ENCODE measurements around the gene SCAF4.

Gene SCAF4

DNA sequence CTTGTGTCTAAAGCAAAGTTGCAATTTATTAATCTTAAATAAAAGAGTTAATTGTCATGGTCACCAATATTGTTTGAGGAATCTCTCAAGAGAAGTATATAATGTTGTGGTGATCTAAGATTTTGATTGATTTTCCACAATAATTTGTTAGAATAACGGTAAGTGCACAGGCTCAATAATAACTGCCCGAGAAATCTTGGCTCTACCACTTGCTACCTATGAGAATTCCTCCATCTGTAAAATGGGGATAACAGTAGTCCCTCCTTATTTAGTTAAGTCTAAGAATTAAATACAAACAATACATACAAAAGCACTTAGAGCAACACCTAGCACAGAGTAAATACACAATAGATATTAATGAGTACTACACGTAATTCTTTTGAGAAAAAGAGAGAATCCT is 18.8 kb downstream of the SCAF4 start:
- DNase-seq (ENCODE audit: low read depth in 3 of 3) = no peak

DNA sequence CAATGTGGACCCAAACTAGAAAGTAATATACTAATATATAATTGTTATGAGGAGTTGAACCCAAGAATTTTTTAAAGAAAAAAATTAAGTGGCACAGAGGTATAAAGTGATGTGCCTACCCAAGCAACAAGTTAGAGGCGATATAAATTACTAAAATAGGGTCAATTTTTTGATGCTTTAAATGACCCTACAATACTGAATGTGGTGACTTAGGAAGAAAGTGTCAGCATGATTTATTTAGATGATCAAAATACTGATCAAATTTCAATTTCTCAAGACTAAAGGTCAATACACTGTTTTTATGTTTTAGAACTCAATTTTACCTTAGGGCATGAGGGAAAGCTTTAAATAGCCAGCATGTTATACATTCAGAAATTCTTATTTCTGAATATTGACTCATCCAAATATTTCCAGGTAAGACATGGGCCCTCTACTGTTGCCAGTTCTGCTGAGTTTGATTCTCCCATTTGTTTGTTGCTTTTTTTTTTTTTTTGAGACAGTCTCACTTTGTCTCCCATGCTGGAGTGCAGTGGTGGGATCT is 20.1 kb downstream of the SCAF4 start:
- DNase-seq (ENCODE audit: low read depth in 3 of 3) = no peak

DNA sequence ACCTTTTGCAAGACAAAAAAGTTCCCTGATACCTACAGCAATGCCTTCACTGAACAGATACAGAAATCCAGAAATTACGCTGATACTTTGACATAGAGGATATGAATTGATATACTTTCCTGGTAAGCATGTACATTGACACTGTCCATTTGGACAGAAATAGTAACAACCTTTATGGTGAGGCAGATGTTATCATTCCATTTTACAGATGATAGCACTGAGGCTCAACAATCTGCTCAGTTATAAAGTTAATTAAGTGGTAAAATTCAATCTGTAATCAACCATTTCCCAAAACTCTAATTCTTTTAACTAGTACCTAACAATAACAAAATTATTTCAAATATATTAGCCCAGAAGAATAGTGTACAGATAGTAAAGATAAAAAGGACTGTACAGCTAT is 20.6 kb downstream of the SCAF4 start:
- DNase-seq (ENCODE audit: low read depth in 3 of 3) = no peak

DNA sequence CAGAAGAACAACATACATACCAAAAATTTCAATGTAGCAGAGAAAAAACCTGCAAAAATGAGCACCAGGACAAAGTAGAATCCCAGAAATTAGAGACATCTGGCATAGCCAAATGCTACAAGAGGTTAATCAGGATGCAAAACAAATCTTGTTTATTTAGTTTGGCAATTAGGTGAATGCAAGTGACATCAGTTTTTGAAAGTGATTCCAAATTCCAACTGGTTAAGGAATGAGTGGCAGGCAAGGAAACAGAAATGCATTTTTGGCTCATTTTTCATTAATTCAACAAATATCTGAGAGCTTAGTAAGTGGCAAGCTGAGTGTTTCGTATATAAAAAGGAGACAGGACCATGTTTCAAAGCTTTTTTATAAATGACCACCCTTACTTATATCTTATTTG is 21.3 kb downstream of the SCAF4 start:
- DNase-seq (ENCODE audit: low read depth in 3 of 3) = no peak

DNA sequence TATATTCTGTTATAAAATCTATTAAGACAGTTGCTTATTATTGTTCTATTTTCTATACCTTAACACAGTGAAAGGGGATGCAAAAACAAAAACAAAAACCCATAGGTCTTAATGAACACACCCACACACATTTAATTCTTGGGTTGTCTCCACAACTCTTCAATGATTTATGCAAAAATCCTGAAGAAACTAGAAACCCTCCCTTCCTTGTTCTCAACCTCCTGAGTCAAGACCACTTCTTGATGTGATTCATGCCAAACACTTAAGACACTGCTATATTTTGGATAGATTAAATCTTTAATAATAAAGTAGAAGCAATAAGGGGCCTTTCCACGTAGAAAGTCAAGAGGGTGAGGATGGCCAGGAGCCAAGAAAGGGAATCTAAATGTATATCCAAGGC is 23.4 kb downstream of the SCAF4 start:
- no peak for DNase-seq (ENCODE audit: low read depth in 3 of 3)

DNA sequence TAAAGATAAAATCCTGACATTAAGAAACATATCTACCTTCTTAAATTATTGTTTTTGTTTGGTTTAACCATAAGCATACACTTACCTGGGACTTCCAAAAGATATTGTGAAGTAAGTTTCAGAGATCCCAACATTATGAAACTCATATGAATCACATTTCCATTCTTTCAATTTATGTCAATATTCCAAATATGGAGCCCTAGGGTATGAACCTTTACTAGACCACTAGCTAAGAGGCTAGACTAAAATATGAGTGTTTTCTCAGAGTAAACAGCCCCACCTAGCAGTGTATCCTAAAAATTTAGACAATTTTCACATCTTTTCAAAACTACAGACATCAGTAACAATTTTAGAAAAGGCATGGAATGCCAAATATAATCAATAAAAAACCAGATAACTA is 24.4 kb downstream of the SCAF4 start:
- no peak for DNase-seq (ENCODE audit: low read depth in 3 of 3)

DNA sequence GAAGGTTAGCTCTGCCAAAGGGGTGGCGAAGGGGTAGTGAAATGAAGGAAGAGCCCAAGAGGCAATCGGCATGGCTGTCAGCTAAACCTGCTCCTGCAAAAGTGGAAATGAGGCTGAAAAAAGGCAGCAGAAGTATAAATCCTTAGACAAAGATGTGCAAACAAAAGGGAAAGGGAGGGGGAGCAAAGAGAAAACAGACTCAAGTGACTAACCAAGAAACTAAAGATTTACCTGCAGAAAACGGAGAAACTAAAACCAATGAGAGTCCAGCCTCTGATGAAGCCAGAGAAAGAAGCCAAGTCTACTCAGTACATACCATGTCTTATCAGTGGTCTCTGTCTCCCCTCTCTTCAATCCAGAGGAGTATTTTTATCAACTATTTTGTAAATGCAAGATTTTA is 25.4 kb downstream of the SCAF4 start:
- DNase-seq (ENCODE audit: low read depth in 3 of 3) = no peak

DNA sequence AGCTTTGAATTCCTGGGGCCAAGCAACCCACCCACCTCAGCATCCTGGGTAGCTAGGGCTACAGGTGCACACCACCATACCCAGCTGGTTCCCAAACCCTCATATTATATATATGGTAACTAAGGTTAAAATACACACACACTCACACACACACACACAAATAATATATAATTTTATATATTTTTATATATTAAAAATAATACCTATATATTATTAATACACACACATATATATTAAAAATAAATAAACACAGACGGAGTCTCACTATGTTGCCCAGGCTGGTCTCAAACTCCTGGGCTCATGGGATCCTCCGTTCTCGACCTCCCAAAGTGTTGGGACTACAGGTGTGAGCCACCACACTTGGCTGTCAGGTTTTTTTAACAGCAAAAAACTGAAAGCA is 31.9 kb downstream of the SCAF4 start:
- no peak for DNase-seq (ENCODE audit: low read depth in 3 of 3)

DNA sequence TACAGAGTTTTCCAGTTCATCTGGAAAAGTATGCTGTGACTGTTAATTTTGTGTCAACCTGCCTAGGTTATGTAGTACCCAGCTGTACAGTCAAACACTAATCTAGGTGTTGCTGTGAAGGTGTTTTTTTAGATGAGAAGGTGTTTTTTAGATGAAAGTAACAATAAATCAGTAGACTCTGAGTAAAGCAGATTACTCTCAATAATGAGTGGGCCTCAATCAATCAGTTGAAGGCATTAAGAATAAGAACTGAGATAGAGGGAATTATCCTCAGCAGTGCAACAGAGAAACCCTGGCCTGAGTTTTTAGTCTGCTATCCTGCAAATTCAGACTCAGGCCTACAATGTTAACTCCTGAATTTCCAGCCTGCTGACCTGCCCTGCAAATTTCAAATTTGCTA is 33.5 kb downstream of the SCAF4 start:
- no peak for DNase-seq (ENCODE audit: low read depth in 3 of 3)

DNA sequence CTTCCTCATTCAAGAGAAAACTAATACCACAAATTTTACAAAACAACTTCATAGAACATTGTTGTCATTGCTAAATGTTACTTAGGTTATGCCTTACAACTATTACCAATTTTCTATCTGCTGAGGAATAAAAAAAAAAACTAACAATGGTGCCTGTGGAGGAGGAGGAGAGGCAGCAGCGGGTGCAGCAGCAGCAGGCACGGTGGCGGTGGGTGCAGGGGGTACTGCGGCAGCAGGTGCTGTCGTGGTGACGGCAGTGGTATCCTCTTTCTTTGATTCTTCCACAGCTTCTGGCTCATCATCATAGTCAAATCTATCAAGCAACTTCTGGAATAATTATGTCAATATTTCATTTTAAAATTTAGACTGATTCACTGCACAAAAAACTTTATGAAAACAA is 35.5 kb downstream of the SCAF4 start:
- no peak for DNase-seq (ENCODE audit: low read depth in 3 of 3)

DNA sequence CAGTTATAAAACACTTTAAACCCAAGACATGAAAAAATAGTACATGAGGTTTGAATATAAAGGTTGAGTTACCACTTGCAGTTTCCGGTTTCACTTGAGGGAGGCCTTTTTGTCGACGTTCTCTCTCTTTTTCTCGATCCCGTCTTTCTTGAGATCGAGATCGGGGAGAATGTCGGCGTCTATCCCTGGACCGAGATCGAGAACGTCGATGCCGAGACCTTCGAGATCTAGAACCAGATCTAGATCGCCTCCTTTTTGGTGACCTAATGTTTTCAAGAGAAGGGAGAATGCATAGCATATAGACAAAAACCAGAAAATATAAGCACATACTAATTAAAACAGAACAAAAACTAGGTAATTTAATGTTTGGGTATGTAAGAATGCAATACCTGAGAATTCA is 38.7 kb downstream of the SCAF4 start:
- no peak for DNase-seq (ENCODE audit: low read depth in 3 of 3)

DNA sequence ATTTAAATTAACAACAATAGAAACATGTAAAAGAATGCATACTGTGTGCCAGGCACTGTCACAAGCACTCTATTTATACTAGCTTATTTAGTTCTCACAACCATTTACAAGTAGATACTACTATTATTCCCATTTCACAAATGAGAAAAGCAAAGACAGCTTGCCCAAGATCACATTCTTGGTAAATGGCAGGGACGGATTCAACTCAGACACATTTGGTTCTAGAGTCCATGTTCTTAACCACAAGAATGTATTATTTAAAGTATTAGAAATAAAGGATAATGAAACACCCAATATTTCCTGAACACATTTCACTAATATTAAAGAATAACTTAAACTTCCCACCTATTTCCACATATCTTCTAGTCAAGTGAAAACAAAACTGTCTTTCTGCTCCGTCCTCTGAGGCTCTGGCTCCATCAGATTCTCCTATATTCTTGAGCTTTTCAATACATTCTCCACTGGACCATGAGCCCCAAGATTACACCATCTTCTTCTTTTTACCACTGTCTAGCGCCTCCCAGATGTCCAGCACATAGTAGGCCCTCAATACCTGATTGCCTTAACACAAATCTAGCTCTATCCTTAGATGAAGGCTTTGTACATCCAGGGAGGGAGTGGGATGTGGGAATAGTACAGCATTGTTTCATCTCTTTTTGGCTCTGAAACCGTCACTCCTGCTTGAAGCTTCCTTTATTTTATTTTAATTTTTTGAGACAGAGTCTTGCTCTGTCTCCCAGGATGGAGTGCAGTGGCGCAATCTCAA is 43.1 kb downstream of the SCAF4 start:
- DNase-seq (ENCODE audit: low read depth in 3 of 3) = no peak

DNA sequence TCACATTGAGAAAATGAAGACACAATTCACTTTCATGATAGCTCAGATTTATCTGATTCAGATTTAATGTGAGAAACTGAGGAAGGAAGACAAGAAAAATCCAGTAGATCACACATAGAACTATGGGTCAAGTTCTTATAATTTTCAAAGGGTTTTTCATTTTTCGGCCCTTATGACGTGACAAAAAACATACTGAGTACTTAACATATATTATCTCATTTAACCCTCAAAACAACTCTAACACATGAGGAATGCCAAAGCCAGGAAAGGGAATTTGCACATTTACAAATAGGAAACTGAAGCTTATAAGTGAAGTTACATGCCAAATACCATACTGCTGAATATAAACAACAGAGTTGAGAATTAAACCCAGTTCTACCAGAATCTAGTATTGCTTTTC is 44.8 kb downstream of the SCAF4 start:
- no peak for DNase-seq (ENCODE audit: low read depth in 3 of 3)

DNA sequence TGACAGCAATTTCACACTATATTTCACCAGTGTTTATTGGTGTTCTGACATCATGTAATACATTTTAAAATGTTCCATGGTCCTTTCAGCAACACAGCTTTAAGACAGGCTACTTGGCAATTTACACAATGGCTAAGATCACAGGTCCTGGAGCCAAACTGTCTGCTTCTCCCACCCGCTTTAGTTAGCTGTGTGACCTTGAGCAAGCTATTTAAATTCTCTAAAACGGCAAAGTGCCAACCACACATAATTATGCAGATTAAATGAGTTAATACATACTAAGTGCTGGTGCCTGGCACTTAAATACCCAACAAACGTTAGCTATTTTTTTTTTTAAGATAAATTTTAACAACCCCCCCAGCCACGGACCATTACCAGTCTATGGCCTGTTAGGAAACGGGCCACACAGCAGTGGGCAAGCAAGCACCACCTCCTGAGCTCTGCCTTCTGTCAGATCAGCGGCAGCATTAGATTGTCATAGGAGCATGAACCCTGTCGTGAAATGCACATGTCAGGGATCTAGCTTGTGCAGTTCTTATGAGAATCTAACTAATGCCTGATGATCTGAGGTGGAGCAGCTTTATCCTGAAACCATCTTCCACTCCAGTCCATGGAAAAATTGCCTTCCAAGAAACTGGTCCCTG is 45.5 kb downstream of the SCAF4 start:
- no peak for DNase-seq (ENCODE audit: low read depth in 3 of 3)

DNA sequence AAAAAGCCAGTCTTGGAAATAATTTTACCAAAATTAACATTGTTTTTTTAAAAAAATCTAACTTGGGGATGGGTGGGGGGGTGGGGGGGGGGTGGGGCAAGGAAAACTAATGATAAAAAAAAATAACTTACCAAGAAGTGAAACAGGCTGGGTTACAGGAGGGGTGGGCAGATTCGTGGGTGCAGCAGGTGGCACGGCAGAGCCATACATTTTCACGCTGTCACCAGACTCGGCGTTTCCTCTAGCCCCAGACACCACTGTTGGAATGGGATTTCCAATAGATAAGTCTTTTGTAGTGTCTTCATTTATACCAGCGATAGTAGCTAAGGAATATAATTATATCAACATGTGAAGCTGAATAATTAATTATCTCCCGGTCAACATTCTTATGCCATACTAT is 47.0 kb downstream of the SCAF4 start:
- DNase-seq (ENCODE audit: low read depth in 3 of 3) = no peak

DNA sequence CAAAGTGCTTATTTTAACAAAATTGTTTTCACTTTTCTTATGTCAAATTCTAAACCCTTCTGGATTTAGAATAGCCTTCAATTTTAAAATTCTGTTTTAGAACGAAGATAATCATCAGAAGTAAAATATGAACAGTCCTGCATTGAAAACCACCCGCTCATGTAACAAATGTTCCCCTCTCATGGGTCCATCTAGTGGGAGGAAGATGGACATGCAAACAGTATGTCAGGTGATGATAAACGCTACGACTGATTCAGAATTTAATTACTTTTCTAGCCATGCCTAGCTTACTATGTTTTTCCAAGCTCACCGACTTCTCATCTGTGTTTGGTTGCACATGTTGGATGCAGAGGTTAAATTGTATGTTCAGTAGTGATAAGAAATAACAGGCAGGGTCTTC is 48.9 kb downstream of the SCAF4 start:
- DNase-seq (ENCODE audit: low read depth in 3 of 3) = no peak

DNA sequence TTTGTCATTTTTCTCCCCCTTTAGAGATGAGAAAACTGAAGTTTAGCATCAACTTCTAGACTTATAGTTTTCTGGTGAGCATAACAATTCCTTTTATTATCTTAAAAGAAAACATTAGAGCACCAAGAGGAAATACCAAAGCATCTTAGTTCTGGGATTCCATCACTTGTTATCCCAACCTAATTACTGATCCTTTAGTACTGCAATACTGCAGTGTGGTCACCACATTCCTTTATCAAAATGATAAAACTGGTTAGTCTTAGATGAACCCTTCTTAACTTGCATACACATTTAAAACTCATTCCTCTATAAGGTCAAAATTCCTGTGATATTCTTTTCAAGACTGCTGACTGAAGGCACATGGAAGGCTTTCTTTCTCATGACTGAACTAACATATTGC is 49.3 kb downstream of the SCAF4 start:
- DNase-seq (ENCODE audit: low read depth in 3 of 3) = no peak

DNA sequence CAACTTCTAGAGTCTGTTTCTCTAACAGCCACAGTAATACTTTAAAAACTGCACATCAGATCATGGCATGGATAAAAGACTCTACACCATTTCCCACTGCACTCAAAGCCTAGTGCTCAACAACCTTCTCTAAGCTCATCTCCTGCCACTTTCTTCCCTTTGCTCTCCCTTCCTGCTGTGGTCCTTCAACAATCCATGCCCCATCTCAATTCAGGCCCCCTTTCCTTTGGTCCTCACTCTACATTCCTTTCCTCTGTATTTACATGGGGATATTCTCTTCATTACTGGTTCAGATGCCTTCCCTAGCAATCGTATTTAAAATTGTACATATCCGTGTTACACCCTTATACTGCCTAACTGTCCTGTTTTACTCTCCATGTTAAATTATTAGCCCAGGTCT is 53.4 kb downstream of the SCAF4 start:
- DNase-seq (ENCODE audit: low read depth in 3 of 3) = no peak

DNA sequence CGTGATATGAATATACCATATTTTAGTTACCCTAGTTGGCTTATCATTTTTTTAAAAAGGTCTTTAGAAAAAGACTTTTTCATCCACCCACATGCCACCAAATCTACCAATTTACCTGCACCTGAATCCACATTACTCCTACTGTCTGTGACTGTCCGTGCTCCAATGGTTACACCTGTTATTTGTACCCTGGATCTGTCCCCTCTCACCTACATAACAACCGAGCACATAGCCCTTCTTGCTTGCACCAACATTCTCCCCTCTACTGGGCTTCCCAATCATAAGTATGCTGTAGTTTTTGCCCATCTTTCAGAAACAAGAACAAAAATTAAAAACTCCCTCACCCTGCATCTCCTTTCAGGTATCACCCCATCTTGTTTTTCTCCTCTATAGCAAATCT is 54.9 kb downstream of the SCAF4 start:
- DNase-seq (ENCODE audit: low read depth in 3 of 3) = no peak

DNA sequence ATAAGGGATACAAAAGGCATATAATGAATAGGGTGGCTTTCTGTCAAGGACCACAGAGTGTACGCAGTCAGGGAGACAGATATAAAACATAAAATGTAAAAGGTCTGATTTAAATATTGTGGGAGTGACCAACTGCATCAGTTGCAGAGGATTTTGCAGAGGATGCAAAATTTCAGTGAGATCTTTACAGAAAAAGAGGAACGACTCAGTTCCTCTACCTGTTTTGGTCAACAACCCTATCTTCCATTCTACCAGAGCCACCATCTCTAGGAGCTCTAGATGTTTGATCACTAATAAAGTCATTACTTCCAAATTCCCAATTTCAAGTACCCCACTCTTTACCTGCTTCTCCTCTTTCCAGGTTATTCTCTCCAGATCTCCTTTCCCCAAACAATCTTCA is 56.0 kb downstream of the SCAF4 start:
- DNase-seq (ENCODE audit: low read depth in 3 of 3) = no peak

DNA sequence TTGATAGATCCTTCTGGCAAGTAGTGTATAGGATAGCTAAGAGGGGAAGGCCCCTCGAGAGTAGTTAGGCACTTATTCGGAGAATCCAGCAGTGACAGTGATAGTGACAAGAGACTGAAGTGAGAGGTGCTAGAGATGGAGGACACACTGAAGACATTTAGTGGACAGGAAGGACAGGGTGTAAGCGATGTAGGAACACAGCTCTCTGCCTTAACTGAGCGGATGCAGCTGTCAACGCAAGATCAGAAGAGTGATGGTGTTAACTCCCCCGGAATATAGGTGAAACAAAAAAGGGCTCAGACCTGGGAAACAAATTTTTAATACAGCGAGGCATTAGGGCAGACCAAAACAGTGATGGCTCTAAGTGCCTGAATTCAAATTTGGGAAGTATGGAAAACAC is 56.6 kb downstream of the SCAF4 start:
- DNase-seq (ENCODE audit: low read depth in 3 of 3) = no peak

DNA sequence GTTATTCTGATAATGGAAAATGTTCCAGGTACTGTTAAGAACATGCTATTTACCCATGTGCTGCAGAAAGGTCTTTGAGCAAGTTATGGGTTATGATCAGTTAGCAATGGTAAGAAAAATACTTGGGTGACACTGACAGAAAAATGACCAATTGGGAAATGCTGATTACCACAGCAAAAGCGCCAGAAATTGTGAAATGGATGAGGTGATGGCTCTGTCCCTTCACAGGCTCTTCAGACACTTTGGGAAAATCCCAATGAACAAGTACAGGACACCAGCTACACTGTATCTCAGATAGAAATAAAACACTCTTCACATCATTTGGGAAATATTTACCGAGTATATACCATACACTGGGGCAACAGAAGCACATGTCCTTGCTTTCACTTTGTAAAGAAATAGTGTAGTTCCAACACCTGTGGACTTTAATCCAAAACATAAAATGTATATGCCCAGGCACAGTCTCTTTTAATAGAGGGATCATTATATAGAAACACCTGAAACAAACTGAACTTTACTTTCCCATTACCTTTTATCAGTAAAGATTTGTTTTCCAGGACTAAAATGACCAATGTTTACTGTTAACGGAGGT is 58.5 kb downstream of the SCAF4 start:
- no peak for DNase-seq (ENCODE audit: low read depth in 3 of 3)

DNA sequence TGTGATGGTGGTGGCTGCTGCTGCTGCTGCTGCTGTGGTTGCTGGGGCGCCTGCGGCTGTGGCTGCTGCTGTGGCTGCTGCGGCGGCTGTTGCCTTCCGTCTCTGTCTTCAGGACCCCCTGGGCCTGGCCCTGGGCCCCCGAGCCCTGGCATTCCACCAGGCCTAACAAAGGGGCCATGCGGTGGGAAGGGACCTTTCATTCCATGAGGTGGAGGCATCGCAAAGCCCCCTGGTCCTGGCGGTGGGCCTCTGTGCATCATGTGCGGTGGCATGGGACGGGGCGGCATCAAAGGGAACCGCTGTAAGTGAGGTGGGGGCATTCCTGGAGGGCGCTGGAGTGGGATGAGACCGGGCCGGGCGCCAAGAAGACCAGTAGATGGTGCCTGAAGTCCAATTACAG is 60.0 kb downstream of the SCAF4 start:
- DNase-seq (ENCODE audit: low read depth in 3 of 3) = no peak
